ENCODE results near the gene GP1BB.

The GP1BB gene

GRCh38 chr22:19742160-19743066 is 19.1 kb downstream of the GP1BB start:
- CTCF ChIA-PET: interaction anchor here (0.7 to 1.1 kb wide), 3 partner anchors 12 to 168 kb away, joined by 3 to 4 read pairs (median 4); no protein-coding TSS in a partner anchor
- no peak for DNase-seq
- Mint-ChIP-seq H3K4me1 (no peaks in the 10 kb centered on the region), H3K9me3 (no peaks in the 10 kb centered on the region), H3K27me3 (no peaks in the 10 kb centered on the region), H3K27ac (no peak overlapping the region), H3K36me3 (no peaks in the 10 kb centered on the region), H3K4me3 (no peak overlapping the region)

- no peaks in the 10 kb centered on the region for H3K27me3 Mint-ChIP-seq
- no peaks in the 10 kb centered on the region for H3K9me3 Mint-ChIP-seq
- no peak overlapping the region for H3K27ac Mint-ChIP-seq
- no peaks in the 10 kb centered on the region for H3K4me1 Mint-ChIP-seq
- CTCF ChIA-PET: no interaction called here
- no peak overlapping the region for H3K4me3 Mint-ChIP-seq
- no peak for DNase-seq
- H3K36me3 Mint-ChIP-seq: no peaks in the 10 kb centered on the region
Measured at GRCh38 chr22:19743081-19743480, 19.7 kb downstream of the GP1BB start.

GRCh38 chr22:19743651-19744050 is 20.3 kb downstream of the GP1BB start:
- Mint-ChIP-seq H3K9me3 (no peaks in the 10 kb centered on the region), H3K4me1 (no peaks in the 10 kb centered on the region), H3K27ac (no peak overlapping the region), H3K4me3 (no peak overlapping the region), H3K36me3 (no peaks in the 10 kb centered on the region), H3K27me3 (no peaks in the 10 kb centered on the region)
- CTCF ChIA-PET: no interaction called here
- no peak for DNase-seq

- no peak overlapping the region for H3K27ac Mint-ChIP-seq
- no peaks in the 10 kb centered on the region for H3K4me1 Mint-ChIP-seq
- no peak for DNase-seq
- H3K36me3 Mint-ChIP-seq: no peaks in the 10 kb centered on the region
- H3K4me3 Mint-ChIP-seq: no peak overlapping the region
- no peaks in the 10 kb centered on the region for H3K9me3 Mint-ChIP-seq
- H3K27me3 Mint-ChIP-seq: peaks cover 8% of the 10 kb centered on the region
- CTCF ChIA-PET: interaction anchor here (1.7 kb wide), 1 partner anchor 165 kb away, joined by 6 read pairs; no protein-coding TSS in a partner anchor
Measured at GRCh38 chr22:19744350-19745006, 21.1 kb downstream of the GP1BB start.

GRCh38 chr22:19745155-19746101 is 22.1 kb downstream of the GP1BB start:
- peaks cover 8% of the 10 kb centered on the region for H3K27me3 Mint-ChIP-seq
- no peaks in the 10 kb centered on the region for H3K9me3 Mint-ChIP-seq
- no peak overlapping the region for H3K27ac Mint-ChIP-seq
- no peak overlapping the region for H3K4me3 Mint-ChIP-seq
- no peak for DNase-seq
- CTCF ChIA-PET: interaction anchor here (1.7 kb wide), 2 partner anchors 16 to 165 kb away, joined by 6 to 8 read pairs; no protein-coding TSS in a partner anchor
- no peaks in the 10 kb centered on the region for H3K4me1 Mint-ChIP-seq
- H3K36me3 Mint-ChIP-seq: no peaks in the 10 kb centered on the region

- CTCF ChIA-PET: interaction anchor here (1.0 to 1.7 kb wide), 2 partner anchors 16 to 17 kb away, joined by 3 to 8 read pairs; no protein-coding TSS in a partner anchor
- H3K36me3 Mint-ChIP-seq: no peaks in the 10 kb centered on the region
- no peak overlapping the region for H3K4me3 Mint-ChIP-seq
- H3K4me1 Mint-ChIP-seq: no peaks in the 10 kb centered on the region
- peaks cover 16% of the 10 kb centered on the region for H3K27me3 Mint-ChIP-seq
- no peak overlapping the region for H3K27ac Mint-ChIP-seq
- DNase-seq: no peak
- H3K9me3 Mint-ChIP-seq: no peaks in the 10 kb centered on the region
Measured at GRCh38 chr22:19746726-19747125, 23.4 kb downstream of the GP1BB start.

- Mint-ChIP-seq H3K27me3 (peaks cover 24% of the 10 kb centered on the region), H3K4me1 (no peaks in the 10 kb centered on the region), H3K27ac (no peak overlapping the region), H3K9me3 (no peaks in the 10 kb centered on the region), H3K4me3 (no peak overlapping the region), H3K36me3 (no peaks in the 10 kb centered on the region)
- no peak for DNase-seq
- CTCF ChIA-PET: interaction anchor here (1.0 kb wide), 1 partner anchor 17 kb away, joined by 3 read pairs; no protein-coding TSS in a partner anchor
Measured at GRCh38 chr22:19747551-19747950, 24.2 kb downstream of the GP1BB start.

- Mint-ChIP-seq H3K27ac (no peak overlapping the region), H3K36me3 (no peaks in the 10 kb centered on the region), H3K4me1 (no peaks in the 10 kb centered on the region), H3K4me3 (no peak overlapping the region), H3K9me3 (no peaks in the 10 kb centered on the region), H3K27me3 (peaks cover 30% of the 10 kb centered on the region)
- DNase-seq: no peak
- CTCF ChIA-PET: no interaction called here
Measured at GRCh38 chr22:19748139-19748538, 24.8 kb downstream of the GP1BB start.

- no peaks in the 10 kb centered on the region for H3K9me3 Mint-ChIP-seq
- DNase-seq: no peak
- H3K4me3 Mint-ChIP-seq: no peak overlapping the region
- no peaks in the 10 kb centered on the region for H3K36me3 Mint-ChIP-seq
- no peak overlapping the region for H3K27ac Mint-ChIP-seq
- H3K27me3 Mint-ChIP-seq: peaks cover 40% of the 10 kb centered on the region
- no peaks in the 10 kb centered on the region for H3K4me1 Mint-ChIP-seq
- CTCF ChIA-PET: interaction anchor here (1.4 kb wide), 1 partner anchor 161 kb away, joined by 3 read pairs; no protein-coding TSS in a partner anchor
Measured at GRCh38 chr22:19748991-19749664, 25.8 kb downstream of the GP1BB start.

- Mint-ChIP-seq H3K9me3 (no peaks in the 10 kb centered on the region), H3K36me3 (no peaks in the 10 kb centered on the region), H3K27me3 (peaks cover 47% of the 10 kb centered on the region), H3K4me3 (no peak overlapping the region), H3K27ac (no peak overlapping the region), H3K4me1 (no peaks in the 10 kb centered on the region)
- no peak for DNase-seq
- CTCF ChIA-PET: interaction anchor here (1.4 kb wide), 1 partner anchor 160 kb away, joined by 3 read pairs; no protein-coding TSS in a partner anchor
Measured at GRCh38 chr22:19749876-19750275, 26.5 kb downstream of the GP1BB start.

GRCh38 chr22:19750507-19751490 is 27.5 kb downstream of the GP1BB start:
- Mint-ChIP-seq H3K27me3 (peaks cover 56% of the 10 kb centered on the region), H3K4me1 (peaks cover 2% of the 10 kb centered on the region), H3K36me3 (no peaks in the 10 kb centered on the region), H3K27ac (no peak overlapping the region), H3K9me3 (no peaks in the 10 kb centered on the region), H3K4me3 (no peak overlapping the region)
- DNase-seq: no peak
- CTCF ChIA-PET: interaction anchor here (0.9 to 1.4 kb wide), 3 partner anchors 20 to 203 kb away, joined by 3 to 4 read pairs (median 4); no protein-coding TSS in a partner anchor

- Mint-ChIP-seq H3K9me3 (no peaks in the 10 kb centered on the region), H3K27me3 (peaks cover 65% of the 10 kb centered on the region), H3K4me3 (no peak overlapping the region), H3K27ac (no peak overlapping the region), H3K36me3 (no peaks in the 10 kb centered on the region), H3K4me1 (peaks cover 9% of the 10 kb centered on the region)
- DNase-seq: no peak
- CTCF ChIA-PET: interaction anchor here (0.9 to 1.2 kb wide), 2 partner anchors 21 to 202 kb away, joined by 4 read pairs; no protein-coding TSS in a partner anchor
Measured at GRCh38 chr22:19751497-19752245, 28.3 kb downstream of the GP1BB start.
